ENCODE data around the gene PLD5. TPM values are rescaled to one million over a fixed set of nuclear protein-coding genes. Genes with fewer than 3 reads are reported as not detected.

Gene PLD5
- total RNA-seq, 5 donors from 2014 or later (not counting 1 experiment from before 2014, with no cell fraction given), result not detected

GRCh38 chr1:242178436-242178835, 346.1 kb downstream of the PLD5 start:
- no peak overlapping the region for H3K4me3 ChIP-seq (ENCODE audit: control insufficient read depth in 1 of 2, extremely low read depth in 1 of 2, low read length in 1 of 2)
- no peaks in the 10 kb centered on the region for H3K36me3 Mint-ChIP-seq
- ATAC-seq (replicated peaks in 1 of 4) (no peak), DNase-seq (no peak)
- CTCF ChIA-PET, result no interaction called here
- H3K9me3 Mint-ChIP-seq, result peaks cover 5 to 10% (median 6%) of the 10 kb centered on the region in 3 donors
- peaks cover 0 to 3% of the 10 kb centered on the region in 2 experiments for H3K27me3 ChIP-seq (replicated peaks in 1 of 2; ENCODE audit: control insufficient read depth in 2 of 2, extremely low read depth in 1 of 2, insufficient read depth in 2 of 2, low read length in 1 of 2)
- no peaks in the 10 kb centered on the region for H3K4me1 ChIP-seq (ENCODE audit: control insufficient read depth in 1 of 2, extremely low read depth in 1 of 2, insufficient read depth in 2 of 2, low read length in 2 of 2)
- H3K4me1 Mint-ChIP-seq, result no peaks in the 10 kb centered on the region
- H3K4me3 Mint-ChIP-seq, result no peak overlapping the region
- no peaks in the 10 kb centered on the region for H3K9me3 ChIP-seq
- H3K27ac Mint-ChIP-seq, result no peak overlapping the region
- H3K27ac ChIP-seq (ENCODE audit: low read length), result no peak overlapping the region
- WGBS (ENCODE audit: insufficient coverage), result no CpG with 5 or more reads among the region's 2 CpGs
- POLR2A ChIA-PET, result no interaction called here
- H3K27me3 Mint-ChIP-seq, result peaks cover 0 to 2% of the 10 kb centered on the region in 2 donors
- H3K36me3 ChIP-seq (ENCODE audit: control insufficient read depth in 2 of 2, extremely low read depth in 1 of 2, insufficient read depth in 1 of 2, low read length in 1 of 2), result no peaks in the 10 kb centered on the region

DNA sequence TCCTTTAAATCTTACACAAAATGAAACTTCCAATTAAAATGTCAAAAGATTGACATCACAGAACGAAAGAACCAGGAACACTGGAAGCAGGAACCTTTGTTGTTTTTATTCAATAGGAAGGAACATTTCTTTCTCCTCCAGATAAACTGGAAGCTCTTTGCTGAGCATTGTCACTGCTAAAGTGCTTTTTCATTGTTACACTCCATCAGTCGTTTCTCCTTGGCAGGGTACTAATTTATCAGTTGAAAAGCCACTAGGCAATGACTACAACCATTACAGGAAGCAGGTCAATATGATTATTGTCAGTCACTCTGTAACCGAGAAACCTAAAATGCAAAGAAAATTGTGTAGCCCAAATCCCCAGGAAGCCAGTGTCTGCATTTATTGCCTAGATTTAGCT, 362.4 kb downstream of the PLD5 start:
- H3K27ac Mint-ChIP-seq, result no peak overlapping the region
- ATAC-seq (replicated peaks in 1 of 4), result no peak
- Histone ChIP-seq H3K4me1 (ENCODE audit: control insufficient read depth in 1 of 2, extremely low read depth in 1 of 2, insufficient read depth in 2 of 2, low read length in 2 of 2) (no peaks in the 10 kb centered on the region), H3K9me3 (no peaks in the 10 kb centered on the region), H3K27ac (ENCODE audit: low read length) (no peak overlapping the region), H3K4me3 (ENCODE audit: control insufficient read depth in 1 of 2, extremely low read depth in 1 of 2, low read length in 1 of 2) (no peak overlapping the region), H3K36me3 (ENCODE audit: control insufficient read depth in 2 of 2, extremely low read depth in 1 of 2, insufficient read depth in 1 of 2, low read length in 1 of 2) (no peaks in the 10 kb centered on the region), H3K27me3 (replicated peaks in 1 of 2; ENCODE audit: control insufficient read depth in 2 of 2, extremely low read depth in 1 of 2, insufficient read depth in 2 of 2, low read length in 1 of 2) (peaks cover 0 to 3% of the 10 kb centered on the region in 2 experiments)
- WGBS (ENCODE audit: insufficient coverage), result 0% methylated on average over 1 of the region's 3 CpGs
- no peak overlapping the region for H3K4me3 Mint-ChIP-seq
- H3K9me3 Mint-ChIP-seq, result peaks cover 0 to 8% (median under 1%) of the 10 kb centered on the region in 3 donors
- peaks cover 3 to 5% of the 10 kb centered on the region in 2 donors for H3K27me3 Mint-ChIP-seq
- no peaks in the 10 kb centered on the region for H3K36me3 Mint-ChIP-seq
- POLR2A ChIA-PET, result no interaction called here
- no peaks in the 10 kb centered on the region for H3K4me1 Mint-ChIP-seq
- CTCF ChIA-PET, result no interaction called here
- DNase-seq, result no peak

DNA sequence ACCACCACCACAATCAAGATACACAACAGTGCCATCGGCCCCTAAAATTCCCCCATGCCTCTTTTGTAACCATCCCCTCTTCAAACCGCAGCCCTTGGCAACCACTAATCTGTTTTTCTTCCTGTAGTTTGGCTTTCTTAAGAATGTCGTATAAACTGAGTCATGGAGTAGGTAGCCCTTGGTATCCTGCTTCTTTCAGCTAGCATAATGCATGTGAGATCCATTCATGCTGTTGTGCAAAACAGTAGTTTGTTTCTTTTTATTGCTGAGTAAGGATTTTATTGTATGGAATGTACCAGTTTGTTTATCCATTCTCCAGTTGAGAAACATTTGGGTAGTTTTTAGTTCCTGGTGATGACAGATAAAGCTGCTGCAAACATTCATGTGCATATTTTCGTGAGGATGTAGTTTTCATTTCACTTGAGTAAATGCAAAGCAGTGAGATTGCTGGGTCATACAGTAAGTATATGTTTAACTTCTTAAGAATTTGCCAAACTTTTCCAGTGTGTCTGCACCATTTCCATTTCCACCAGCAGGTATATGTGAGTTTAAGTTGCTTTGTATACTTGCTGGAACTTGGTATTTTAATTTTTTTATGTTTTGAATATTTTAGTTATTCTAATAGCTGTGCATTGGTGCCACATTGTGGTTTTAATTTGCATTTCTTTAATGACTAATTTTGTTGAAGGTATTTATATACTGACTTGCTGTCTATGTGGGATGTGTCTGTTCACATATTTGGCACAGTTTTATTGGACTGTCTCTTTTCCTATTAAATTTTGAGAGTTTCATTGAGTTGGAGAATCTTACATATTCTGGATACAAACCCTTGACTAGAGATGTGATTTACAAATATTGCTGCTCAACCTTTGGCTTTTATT, 377.2 kb downstream of the PLD5 start:
- no CpG with 5 or more reads among the region's 4 CpGs for WGBS (ENCODE audit: insufficient coverage)
- no peaks in the 10 kb centered on the region for H3K27me3 ChIP-seq (replicated peaks in 1 of 2; ENCODE audit: control insufficient read depth in 2 of 2, extremely low read depth in 1 of 2, insufficient read depth in 2 of 2, low read length in 1 of 2)
- ATAC-seq (replicated peaks in 1 of 4) (no peak), DNase-seq (no peak)
- Mint-ChIP-seq H3K4me1 (peaks cover 0 to 5% (median 2%) of the 10 kb centered on the region in 3 donors), H3K36me3 (no peaks in the 10 kb centered on the region), H3K4me3 (no peak overlapping the region), H3K27me3 (peaks cover 0 to 3% of the 10 kb centered on the region in 2 donors), H3K27ac (no peak overlapping the region), H3K9me3 (peaks cover 0 to 25% (median 9%) of the 10 kb centered on the region in 3 donors)
- H3K36me3 ChIP-seq (ENCODE audit: control insufficient read depth in 2 of 2, extremely low read depth in 1 of 2, insufficient read depth in 1 of 2, low read length in 1 of 2), result no peaks in the 10 kb centered on the region
- ChIA-PET POLR2A (no interaction called here), CTCF (no interaction called here)
- H3K4me1 ChIP-seq (ENCODE audit: control insufficient read depth in 1 of 2, extremely low read depth in 1 of 2, insufficient read depth in 2 of 2, low read length in 2 of 2), result no peaks in the 10 kb centered on the region
- no peak overlapping the region for H3K4me3 ChIP-seq (ENCODE audit: control insufficient read depth in 1 of 2, extremely low read depth in 1 of 2, low read length in 1 of 2)
- no peak overlapping the region for H3K27ac ChIP-seq (ENCODE audit: low read length)
- no peaks in the 10 kb centered on the region for H3K9me3 ChIP-seq

- no peaks in the 10 kb centered on the region for H3K36me3 ChIP-seq (ENCODE audit: control insufficient read depth in 2 of 2, extremely low read depth in 1 of 2, insufficient read depth in 1 of 2, low read length in 1 of 2)
- no peak overlapping the region for H3K4me3 Mint-ChIP-seq
- no peak overlapping the region for H3K27ac Mint-ChIP-seq
- no peak overlapping the region for H3K27ac ChIP-seq (ENCODE audit: low read length)
- H3K4me1 ChIP-seq (ENCODE audit: control insufficient read depth in 1 of 2, extremely low read depth in 1 of 2, insufficient read depth in 2 of 2, low read length in 2 of 2), result no peaks in the 10 kb centered on the region
- 50% methylated on average over 1 of the region's 3 CpGs for WGBS (ENCODE audit: insufficient coverage)
- peaks cover 0 to 5% (median 2%) of the 10 kb centered on the region in 3 donors for H3K4me1 Mint-ChIP-seq
- ChIA-PET POLR2A (no interaction called here), CTCF (no interaction called here)
- no peak overlapping the region for H3K4me3 ChIP-seq (ENCODE audit: control insufficient read depth in 1 of 2, extremely low read depth in 1 of 2, low read length in 1 of 2)
- no peaks in the 10 kb centered on the region for H3K27me3 ChIP-seq (replicated peaks in 1 of 2; ENCODE audit: control insufficient read depth in 2 of 2, extremely low read depth in 1 of 2, insufficient read depth in 2 of 2, low read length in 1 of 2)
- peaks cover 0 to 21% (median 9%) of the 10 kb centered on the region in 3 donors for H3K9me3 Mint-ChIP-seq
- DNase-seq (no peak), ATAC-seq (replicated peaks in 1 of 4) (no peak)
- no peaks in the 10 kb centered on the region for H3K36me3 Mint-ChIP-seq
- H3K27me3 Mint-ChIP-seq, result peaks cover 0 to 3% of the 10 kb centered on the region in 2 donors
- no peaks in the 10 kb centered on the region for H3K9me3 ChIP-seq
Measured at GRCh38 chr1:242146652-242147051, 377.8 kb downstream of the PLD5 start.

- DNase-seq (no peak), ATAC-seq (replicated peaks in 1 of 4) (no peak)
- Mint-ChIP-seq H3K4me1 (no peaks in the 10 kb centered on the region), H3K4me3 (no peak overlapping the region), H3K9me3 (peaks cover 0 to 6% (median 0%) of the 10 kb centered on the region in 3 donors), H3K36me3 (no peaks in the 10 kb centered on the region), H3K27me3 (peaks cover 5 to 11% of the 10 kb centered on the region in 2 donors), H3K27ac (no peak overlapping the region)
- Histone ChIP-seq H3K27me3 (replicated peaks in 1 of 2; ENCODE audit: control insufficient read depth in 2 of 2, extremely low read depth in 1 of 2, insufficient read depth in 2 of 2, low read length in 1 of 2) (peaks cover 0 to 4% of the 10 kb centered on the region in 2 experiments), H3K4me1 (ENCODE audit: control insufficient read depth in 1 of 2, extremely low read depth in 1 of 2, insufficient read depth in 2 of 2, low read length in 2 of 2) (no peaks in the 10 kb centered on the region), H3K36me3 (ENCODE audit: control insufficient read depth in 2 of 2, extremely low read depth in 1 of 2, insufficient read depth in 1 of 2, low read length in 1 of 2) (no peaks in the 10 kb centered on the region), H3K27ac (ENCODE audit: low read length) (no peak overlapping the region), H3K9me3 (no peaks in the 10 kb centered on the region), H3K4me3 (ENCODE audit: control insufficient read depth in 1 of 2, extremely low read depth in 1 of 2, low read length in 1 of 2) (no peak overlapping the region)
- POLR2A ChIA-PET, result no interaction called here
- WGBS (ENCODE audit: insufficient coverage), result 71% methylated on average over 1 of the region's 1 CpG
- CTCF ChIA-PET, result no interaction called here
Measured at GRCh38 chr1:242140836-242141235, 383.7 kb downstream of the PLD5 start.

DNA sequence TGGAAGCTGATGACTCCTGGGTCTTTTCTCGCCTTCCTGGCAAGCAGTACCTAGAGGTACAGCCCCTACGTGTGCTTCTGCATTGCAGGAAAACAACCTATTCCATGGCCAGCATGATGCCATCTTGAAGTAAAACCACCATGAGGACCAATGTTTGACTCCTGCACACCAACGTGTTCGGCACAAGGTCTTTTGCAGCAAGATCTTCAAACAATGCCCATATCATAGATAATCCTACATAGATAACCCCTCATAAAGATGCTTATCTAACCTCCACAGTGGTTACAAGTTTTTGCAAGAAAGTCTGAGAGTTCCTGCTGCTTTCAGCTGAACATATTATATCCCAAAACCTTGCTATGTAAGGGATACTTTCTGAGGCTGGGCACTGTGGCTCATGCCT, 384.5 kb downstream of the PLD5 start:
- H3K4me3 Mint-ChIP-seq, result no peak overlapping the region
- ChIA-PET POLR2A (no interaction called here), CTCF (no interaction called here)
- DNase-seq (no peak), ATAC-seq (replicated peaks in 1 of 4) (no peak)
- H3K36me3 Mint-ChIP-seq, result no peaks in the 10 kb centered on the region
- no peak overlapping the region for H3K4me3 ChIP-seq (ENCODE audit: control insufficient read depth in 1 of 2, extremely low read depth in 1 of 2, low read length in 1 of 2)
- H3K9me3 ChIP-seq, result no peaks in the 10 kb centered on the region
- no peaks in the 10 kb centered on the region for H3K4me1 ChIP-seq (ENCODE audit: control insufficient read depth in 1 of 2, extremely low read depth in 1 of 2, insufficient read depth in 2 of 2, low read length in 2 of 2)
- peaks cover 0 to 2% (median 0%) of the 10 kb centered on the region in 3 donors for H3K9me3 Mint-ChIP-seq
- H3K27ac ChIP-seq (ENCODE audit: low read length), result no peak overlapping the region
- no peaks in the 10 kb centered on the region for H3K36me3 ChIP-seq (ENCODE audit: control insufficient read depth in 2 of 2, extremely low read depth in 1 of 2, insufficient read depth in 1 of 2, low read length in 1 of 2)
- H3K27me3 ChIP-seq (replicated peaks in 1 of 2; ENCODE audit: control insufficient read depth in 2 of 2, extremely low read depth in 1 of 2, insufficient read depth in 2 of 2, low read length in 1 of 2), result peaks cover 0 to 4% of the 10 kb centered on the region in 2 experiments
- no peak overlapping the region for H3K27ac Mint-ChIP-seq
- no peaks in the 10 kb centered on the region for H3K4me1 Mint-ChIP-seq
- WGBS (ENCODE audit: insufficient coverage), result 50% methylated on average over 1 of the region's 4 CpGs
- peaks cover 5 to 11% of the 10 kb centered on the region in 2 donors for H3K27me3 Mint-ChIP-seq

Data from T-cell (primary cell).